HG03066 (cell line): ENCODE data around the gene CIT.

Experiments
- ATAC-seq: cut with Tn5 transposase; IDR thresholded peaks from one replicate; pipeline ENCODE4 v1.9.1; 2021; ENCODE audit warnings: low read depth; ENCODE audit not compliant: unreplicated experiment

CIT gene

DNA sequence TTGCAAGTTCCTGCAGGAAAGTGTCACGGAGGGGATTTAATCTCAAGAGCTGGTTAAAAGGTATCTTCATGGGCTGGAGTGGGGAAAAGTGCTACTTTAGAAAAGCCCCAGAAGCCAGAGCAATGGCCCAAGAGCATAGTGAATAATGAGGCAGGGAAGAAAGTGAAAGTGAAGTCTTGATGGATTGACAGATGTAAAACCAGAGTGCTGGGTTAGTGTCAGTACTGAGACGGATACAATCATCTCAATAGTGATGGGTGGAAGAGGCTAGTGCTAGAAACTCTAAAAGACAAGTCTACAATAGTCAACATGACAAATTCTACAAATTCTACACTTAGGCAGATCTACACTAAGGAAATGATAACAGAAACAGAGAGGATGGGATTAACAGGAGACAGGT lies 68.1 kb downstream of the CIT start:
- no peak for ATAC-seq

DNA sequence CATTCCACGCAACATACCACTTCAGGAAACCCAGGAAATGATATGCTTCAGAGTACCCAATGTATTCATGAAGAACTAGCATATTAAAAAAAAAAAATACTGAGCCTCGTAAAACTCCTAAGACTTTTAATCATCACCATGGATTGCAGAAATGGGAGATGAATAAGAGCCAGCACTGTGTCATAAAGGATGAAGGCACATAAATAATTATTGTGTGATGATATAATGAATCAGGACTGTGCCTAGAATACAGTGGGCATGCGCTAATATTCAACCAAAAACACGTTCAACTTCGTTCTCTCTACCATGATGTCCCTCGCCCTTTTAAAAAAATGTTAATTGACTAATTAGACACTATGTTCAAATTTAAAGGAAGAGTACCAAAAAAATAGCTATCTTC lies 68.7 kb downstream of the CIT start:
- ATAC-seq: no peak

- no peak for ATAC-seq
Observed at GRCh38 chr12:119807380-119807779, 69.7 kb downstream of the CIT start.

GRCh38 chr12:119804011-119804641 lies 73.0 kb downstream of the CIT start:
- no peak for ATAC-seq

GRCh38 chr12:119803381-119803791 lies 73.7 kb downstream of the CIT start:
- ATAC-seq: no peak

DNA sequence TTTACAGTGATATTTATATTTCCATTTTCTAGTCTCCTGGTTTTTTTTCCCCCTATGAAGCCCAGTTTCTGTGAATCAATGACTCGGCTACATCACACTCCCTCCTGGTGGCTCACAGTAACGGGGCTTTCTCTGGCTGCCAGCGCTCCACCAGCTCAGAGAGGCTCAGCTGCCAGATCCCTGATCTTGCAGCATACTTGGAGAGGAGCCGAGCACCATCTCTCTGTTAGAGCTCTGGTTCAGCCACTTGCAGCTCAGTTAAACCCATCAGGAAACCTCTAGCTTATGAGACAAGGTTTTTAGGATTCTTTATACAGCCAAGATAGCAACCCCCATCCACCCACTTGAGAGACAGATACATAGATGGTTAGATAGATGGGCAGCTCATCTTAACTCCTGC lies 74.6 kb downstream of the CIT start:
- ATAC-seq: no peak

- no peak for ATAC-seq
Observed at GRCh38 chr12:119797090-119797489, 80.0 kb downstream of the CIT start.

- ATAC-seq: no peak
Observed at GRCh38 chr12:119796292-119796691, 80.8 kb downstream of the CIT start.

DNA sequence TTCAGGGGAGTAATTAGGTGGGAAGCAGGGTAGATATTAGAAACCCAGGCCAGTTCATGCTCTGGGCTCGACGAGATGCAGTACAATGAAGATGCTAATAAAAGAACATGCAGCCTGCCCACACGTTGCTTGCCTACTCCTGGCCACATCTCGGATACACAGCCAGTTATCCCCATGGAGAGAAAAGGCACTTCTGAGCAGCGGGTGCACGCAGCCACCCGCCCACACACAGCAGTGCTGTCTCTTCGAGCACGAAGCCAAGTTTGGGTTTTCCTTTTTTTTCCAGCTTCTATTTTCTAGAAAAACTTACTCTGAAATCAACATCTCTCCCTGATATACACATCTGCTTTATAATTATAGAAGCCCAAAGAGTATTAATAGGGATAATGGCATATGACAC lies 85.7 kb downstream of the CIT start:
- ATAC-seq: no peak

DNA sequence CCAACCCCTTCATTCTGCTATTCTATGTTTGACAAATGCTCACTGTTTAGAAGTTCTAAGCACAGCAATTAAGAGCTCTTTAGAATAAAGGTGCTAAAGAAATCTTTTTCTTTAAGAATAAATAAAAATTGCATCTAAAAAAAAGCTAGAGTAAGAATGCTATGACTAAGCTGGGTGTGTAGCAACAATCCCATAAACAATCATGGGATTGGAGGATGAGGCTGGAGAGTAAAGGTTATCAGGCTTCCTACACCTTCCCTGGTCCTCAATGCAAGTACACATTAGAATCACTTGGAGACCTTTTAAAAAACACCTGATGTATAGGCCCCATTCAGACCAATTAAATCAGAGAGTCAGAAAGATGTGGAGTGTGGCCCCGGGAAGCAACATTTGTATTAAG lies 88.3 kb downstream of the CIT start:
- ATAC-seq: no peak

GRCh38 chr12:119786539-119786938 lies 90.6 kb downstream of the CIT start:
- ATAC-seq: no peak

DNA sequence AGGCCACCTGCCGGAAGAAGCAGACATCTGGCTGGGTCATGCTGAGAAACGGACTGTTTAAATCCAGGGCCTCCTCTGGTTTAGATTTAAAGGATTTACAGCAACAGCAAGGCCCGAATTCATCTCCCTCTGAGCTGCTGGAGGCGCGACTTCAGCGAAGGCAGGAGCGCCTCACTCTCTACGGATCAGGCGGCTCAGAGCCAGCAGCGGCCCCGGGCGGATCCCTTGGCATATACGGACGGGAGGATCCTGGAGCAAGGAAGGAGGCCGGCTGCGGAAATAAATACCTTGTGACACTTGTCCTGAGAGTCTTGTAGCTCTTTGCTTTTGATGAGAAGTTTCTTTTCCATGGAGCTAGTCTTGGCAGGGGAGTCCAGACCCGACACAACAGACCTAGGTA lies 92.4 kb downstream of the CIT start:
- no peak for ATAC-seq

- ATAC-seq: no peak
Observed at GRCh38 chr12:119783787-119784186, 93.3 kb downstream of the CIT start.

GRCh38 chr12:119781804-119782203 lies 95.3 kb downstream of the CIT start:
- ATAC-seq: no peak

GRCh38 chr12:119780786-119781434 lies 96.2 kb downstream of the CIT start:
- ATAC-seq: no peak

DNA sequence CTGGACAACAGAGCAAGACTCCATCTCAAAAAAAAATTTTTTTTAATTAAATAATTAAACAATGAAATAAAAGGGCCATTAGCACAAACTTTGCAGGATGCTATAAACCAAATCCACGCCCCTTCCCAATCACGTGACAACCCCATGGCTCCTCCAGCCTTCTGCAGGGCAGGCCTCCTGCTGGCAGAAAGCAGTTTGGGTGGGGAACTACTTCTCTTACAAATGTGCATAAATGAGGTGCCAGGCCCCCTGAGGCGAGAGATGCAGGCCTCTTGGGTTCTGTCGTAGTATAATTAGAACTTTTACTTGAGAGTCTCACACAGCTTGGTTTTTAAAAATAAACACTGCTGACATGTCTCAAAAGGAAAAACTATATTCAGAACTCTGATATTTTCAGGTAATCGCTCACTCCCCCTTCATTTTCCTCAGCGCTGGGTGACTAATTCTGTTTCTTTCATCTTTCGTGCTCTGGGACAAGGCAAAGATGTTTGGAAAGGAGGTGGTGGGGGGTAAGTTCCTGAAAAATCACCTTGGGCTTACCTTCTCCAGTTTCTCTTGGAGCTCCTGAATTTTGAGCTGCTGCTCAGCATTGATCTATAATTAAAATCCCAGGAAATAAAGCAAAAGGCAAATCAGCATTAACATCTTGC lies 101.7 kb downstream of the CIT start:
- ATAC-seq: no peak

GRCh38 chr12:119772431-119772830 lies 104.7 kb downstream of the CIT start:
- no peak for ATAC-seq

GRCh38 chr12:119770146-119770545 lies 107.0 kb downstream of the CIT start:
- no peak for ATAC-seq

DNA sequence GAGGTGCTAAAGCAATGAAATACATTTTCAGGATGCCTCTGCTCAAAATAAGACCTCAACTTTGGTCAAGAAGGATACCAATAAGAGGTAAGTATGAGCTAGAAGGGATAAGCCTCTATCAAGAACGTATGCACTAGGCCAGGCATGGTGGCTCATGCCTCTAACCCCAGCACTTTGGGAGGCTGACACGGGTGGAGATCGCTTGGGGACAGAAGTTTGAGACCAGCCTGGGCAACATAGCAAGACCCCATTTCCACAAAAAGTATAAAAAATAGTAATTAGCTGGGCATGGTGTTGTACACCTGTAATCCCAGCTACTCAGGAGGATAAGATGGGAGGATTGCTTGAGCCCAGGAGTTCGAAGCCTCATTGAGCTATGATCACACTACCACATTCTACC lies 114.5 kb downstream of the CIT start:
- no peak for ATAC-seq

DNA sequence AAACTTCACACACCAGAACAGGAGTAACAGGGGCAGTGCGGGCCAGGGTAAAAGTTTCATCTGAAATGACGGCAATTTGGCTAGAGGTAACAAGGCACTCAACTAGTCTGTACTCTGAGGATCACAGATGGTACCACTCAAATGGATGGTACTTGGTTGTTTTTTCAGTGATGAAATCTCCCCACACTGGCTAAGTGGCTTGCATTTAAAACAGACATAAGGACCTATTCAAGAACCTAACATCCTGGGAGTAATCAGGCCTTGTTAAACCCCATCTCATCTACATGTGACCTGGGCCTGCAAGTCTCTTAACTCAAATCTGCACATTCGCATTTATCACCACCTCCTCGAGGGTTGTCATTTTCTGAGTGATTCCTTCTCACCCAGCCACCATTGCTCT lies 118.4 kb downstream of the CIT start:
- no peak for ATAC-seq

- ATAC-seq: no peak
Observed at GRCh38 chr12:119758234-119758633, 118.9 kb downstream of the CIT start.

DNA sequence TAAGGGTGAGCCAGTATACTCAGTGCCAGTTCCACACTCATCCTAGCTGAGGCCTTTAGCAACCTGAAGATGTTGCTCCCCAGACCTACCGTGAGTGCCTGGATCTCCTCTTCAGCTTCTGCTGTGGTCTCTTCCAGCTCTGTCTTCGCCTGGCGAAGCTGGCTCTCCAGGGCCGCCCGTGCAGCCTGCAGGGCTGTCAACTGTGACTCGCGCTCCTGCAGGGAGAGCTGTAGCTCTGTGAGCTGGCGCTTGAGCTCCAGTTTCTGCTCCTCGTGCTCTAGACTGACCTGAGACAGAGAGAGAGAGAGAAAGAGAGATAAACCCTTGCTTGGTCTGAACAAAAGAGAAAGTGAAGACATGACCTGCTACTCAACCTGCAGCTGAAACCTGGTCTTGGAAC lies 125.2 kb downstream of the CIT start:
- ATAC-seq: no peak
